IPS-18a (cell line): ENCODE data around the gene TM6SF1.
A peak's percentile ranks its signal among the peaks of the same experiment; 100 is the strongest.

Source experiments
- H3K27ac ChIP-seq: one replicate; pipeline ENCODE4 v1.5.1; 2013; ENCODE audit warnings: low read length
- H3K27me3 ChIP-seq: one replicate; pipeline ENCODE4 v1.6.1; 2013; ENCODE audit warnings: mild to moderate bottlenecking, low read length; ENCODE audit not compliant: control insufficient read depth, insufficient read depth
- H3K36me3 ChIP-seq: one replicate; pipeline ENCODE4 v1.6.1; 2013; ENCODE audit warnings: low read depth, low read length; ENCODE audit not compliant: control insufficient read depth
- H3K4me1 ChIP-seq: one replicate; pipeline ENCODE4 v1.6.1; 2013; ENCODE audit warnings: low read depth, low read length; ENCODE audit not compliant: control insufficient read depth
- H3K4me3 ChIP-seq: one replicate; pipeline ENCODE4 v1.5.1; 2013; ENCODE audit warnings: low read length
- H3K9ac ChIP-seq: one replicate; pipeline ENCODE4 v1.6.1; 2013; ENCODE audit warnings: mild to moderate bottlenecking, low read length, moderate library complexity
- H3K9me3 ChIP-seq: one replicate; pipeline ENCODE4 v1.6.1; 2013; ENCODE audit warnings: low read depth, low read length; ENCODE audit not compliant: control insufficient read depth

TM6SF1 gene

DNA sequence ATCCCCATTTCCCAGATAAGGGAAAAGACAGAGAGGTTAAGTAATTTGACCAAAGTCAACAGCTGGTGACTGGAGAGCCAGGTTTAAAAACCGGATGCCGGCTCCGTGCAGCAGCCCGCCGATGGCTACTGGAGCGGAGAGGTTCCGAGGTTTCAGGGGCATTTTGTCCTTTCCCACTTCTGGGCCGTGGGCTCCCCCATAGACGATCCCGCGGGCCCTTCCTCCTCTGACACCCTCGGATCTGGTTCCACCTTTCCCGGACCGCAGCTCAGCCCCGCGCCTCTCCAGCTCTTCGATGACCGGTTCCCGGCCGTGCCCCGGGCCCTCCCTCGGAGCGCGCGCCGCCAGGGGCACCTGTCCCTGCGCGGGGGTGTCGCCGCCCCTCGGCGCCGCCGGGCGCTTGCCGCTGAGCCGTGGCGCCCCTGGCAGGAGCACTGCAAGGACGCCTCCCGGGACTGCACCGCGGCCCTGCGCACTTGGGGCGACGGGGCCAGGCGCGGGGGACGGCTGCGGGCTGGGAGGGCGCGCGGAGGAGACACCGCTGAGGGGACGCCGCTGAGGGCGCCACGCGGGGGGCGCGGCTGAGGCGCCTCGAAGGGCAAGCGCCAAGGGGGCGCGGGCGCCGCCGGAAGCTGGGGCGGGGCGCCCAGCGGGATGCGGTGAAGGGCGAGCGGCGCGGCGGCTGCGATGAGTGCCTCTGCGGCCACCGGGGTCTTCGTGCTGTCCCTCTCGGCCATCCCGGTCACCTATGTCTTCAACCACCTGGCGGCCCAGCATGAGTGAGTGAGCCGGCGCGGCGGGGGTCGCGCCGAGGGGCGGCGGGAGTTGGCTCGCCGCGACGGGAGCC, at the start of gene TM6SF1:
Gene TM6SF1, plus strand, starts transcription at position 652 of the 847 bp plus-strand sequence. Its CDS starts 36 bp downstream, at position 688.
- Histone ChIP-seq H3K36me3 (no peaks in the 10 kb centered on the region), H3K27me3 (peaks cover 43% of the 10 kb centered on the region), H3K9ac (no peak within 1 kb of the TSS), H3K4me1 (no peaks in the 10 kb centered on the region), H3K4me3 (peak within 1 kb of the TSS; percentile 46), H3K27ac (no peak within 1 kb of the TSS), H3K9me3 (no peaks in the 10 kb centered on the region)

DNA sequence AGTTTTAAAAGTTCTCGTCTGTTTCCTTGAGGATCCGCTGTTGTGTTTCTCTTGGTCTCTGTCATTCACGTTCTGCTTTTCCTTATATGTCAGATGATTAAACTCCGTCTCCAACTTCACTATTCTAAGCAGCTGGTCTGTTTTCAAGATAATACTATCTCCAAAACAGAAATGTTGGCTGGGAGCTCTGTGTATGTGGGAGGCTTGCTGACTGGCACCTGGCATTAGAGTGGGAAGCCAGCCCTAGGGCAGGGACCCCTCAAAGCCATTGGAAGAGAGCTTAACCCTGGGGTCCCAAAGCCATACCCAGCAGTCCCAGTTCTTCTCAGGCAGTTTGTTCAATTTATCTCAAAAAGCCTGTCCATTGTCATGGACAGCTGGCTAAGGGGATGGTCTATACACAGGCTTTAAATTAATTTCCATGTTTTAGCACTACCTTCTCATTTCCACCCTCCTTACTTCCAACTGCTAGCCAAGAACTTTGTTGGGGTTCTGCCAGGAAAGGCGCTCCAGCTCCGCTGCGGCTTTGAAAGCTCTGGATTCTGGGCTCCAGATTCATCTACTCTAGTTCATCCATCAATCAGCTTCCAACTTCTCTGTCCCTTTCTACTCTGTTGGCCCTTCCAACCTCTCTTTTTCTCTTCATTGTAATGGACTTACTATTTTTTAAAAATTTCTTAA, 49.6 kb upstream of the TM6SF1 start:
- H3K4me3 ChIP-seq = no peak overlapping the region
- no peaks in the 10 kb centered on the region for H3K27me3 ChIP-seq
- no peak overlapping the region for H3K9ac ChIP-seq
- H3K4me1 ChIP-seq = peaks cover 17% of the 10 kb centered on the region
- H3K36me3 ChIP-seq = peaks cover 31% of the 10 kb centered on the region
- H3K27ac ChIP-seq = no peak overlapping the region
- no peaks in the 10 kb centered on the region for H3K9me3 ChIP-seq

DNA sequence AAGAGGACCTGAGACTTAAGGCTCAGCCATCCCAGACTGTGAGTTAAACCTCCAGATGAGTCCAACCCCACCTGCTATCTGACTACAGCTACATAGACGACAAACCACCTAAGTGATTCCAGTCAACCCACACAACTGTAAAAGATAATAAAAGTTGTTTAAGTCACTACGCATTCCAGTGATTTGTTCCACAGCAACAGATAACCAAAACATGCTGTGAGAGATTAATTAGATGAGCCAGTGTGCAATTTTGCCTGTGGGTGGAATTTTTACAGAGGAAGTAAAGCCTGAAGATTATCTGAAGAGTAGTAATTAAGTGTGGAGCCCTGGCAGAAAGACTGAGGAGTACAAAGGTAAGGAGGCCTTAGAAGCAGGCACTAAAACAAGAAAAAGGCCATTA, 45.8 kb upstream of the TM6SF1 start:
- Histone ChIP-seq H3K36me3 (peaks cover 9% of the 10 kb centered on the region), H3K9me3 (no peaks in the 10 kb centered on the region), H3K4me3 (no peak overlapping the region), H3K27me3 (no peaks in the 10 kb centered on the region), H3K4me1 (peaks cover 39% of the 10 kb centered on the region), H3K27ac (no peak overlapping the region), H3K9ac (no peak overlapping the region)

DNA sequence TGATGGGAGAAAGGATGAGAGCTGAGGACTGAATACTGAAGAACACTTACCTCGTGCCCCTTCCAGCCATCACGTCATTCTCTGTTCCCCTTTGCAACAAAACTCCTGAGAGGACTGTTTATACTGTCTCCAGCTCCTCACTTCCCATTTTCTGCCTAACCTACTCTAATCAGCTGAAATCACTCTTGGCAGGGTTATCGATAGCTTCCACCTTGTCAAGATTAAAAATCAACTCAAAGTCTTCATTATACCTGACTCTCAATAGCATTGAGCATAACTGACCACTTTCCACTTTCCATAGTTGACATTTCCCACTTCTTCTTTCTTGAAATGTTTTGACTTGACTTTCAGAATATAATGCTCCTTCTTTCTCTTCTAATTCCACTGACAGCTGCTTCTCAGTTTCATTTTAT, 44.7 kb upstream of the TM6SF1 start:
- H3K9me3 ChIP-seq = no peaks in the 10 kb centered on the region
- peaks cover 9% of the 10 kb centered on the region for H3K36me3 ChIP-seq
- no peaks in the 10 kb centered on the region for H3K27me3 ChIP-seq
- H3K27ac ChIP-seq = no peak overlapping the region
- H3K4me3 ChIP-seq = no peak overlapping the region
- H3K9ac ChIP-seq = no peak overlapping the region
- H3K4me1 ChIP-seq = peaks cover 32% of the 10 kb centered on the region

DNA sequence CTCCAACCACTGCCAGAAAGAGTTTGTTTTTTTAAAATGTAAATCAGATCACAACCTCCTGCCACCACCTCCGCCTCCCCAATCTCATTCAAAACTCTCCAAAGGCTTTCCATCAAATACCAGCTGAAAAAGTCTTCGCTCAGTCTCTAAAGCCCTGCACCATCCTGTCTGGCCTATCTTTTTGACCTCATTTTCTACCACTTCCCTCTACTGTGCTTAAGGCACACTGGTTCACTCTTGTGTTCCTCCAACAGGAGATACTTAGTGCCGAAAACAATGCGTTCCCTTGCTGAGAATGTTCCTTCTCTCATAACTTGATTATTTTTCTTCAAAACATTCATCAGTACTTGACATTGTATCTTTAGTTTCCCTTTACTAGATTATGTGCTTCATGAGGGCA, 43.9 kb upstream of the TM6SF1 start:
- Histone ChIP-seq H3K4me1 (peaks cover 26% of the 10 kb centered on the region), H3K27me3 (no peaks in the 10 kb centered on the region), H3K27ac (no peak overlapping the region), H3K36me3 (peaks cover 9% of the 10 kb centered on the region), H3K4me3 (peak overlapping the region; percentile 91), H3K9me3 (no peaks in the 10 kb centered on the region), H3K9ac (no peak overlapping the region)

DNA sequence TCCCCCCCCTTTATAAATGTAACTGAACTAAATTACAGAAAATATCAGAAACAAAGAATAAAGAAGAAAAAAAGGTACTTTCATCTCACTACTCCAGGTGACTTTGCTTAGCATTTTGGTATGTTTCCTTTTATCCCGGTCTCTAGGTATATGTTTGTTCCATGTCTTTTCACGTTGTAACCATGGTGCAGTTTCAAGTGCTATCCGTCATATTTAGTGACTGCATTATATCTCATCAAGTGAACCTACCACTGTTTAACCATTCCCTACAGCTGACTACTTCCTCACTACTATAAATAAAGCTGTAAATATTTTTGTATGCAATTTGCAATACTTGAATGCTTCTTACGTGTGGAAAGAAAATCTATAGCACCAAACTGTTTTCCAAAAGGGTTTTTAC, 42.6 kb upstream of the TM6SF1 start:
- H3K27ac ChIP-seq = no peak overlapping the region
- H3K4me3 ChIP-seq = peak overlapping the region; percentile 91
- H3K36me3 ChIP-seq = peaks cover 9% of the 10 kb centered on the region
- no peaks in the 10 kb centered on the region for H3K27me3 ChIP-seq
- H3K9ac ChIP-seq = peak overlapping the region; percentile 90
- H3K4me1 ChIP-seq = peaks cover 26% of the 10 kb centered on the region
- H3K9me3 ChIP-seq = peaks cover 6% of the 10 kb centered on the region

DNA sequence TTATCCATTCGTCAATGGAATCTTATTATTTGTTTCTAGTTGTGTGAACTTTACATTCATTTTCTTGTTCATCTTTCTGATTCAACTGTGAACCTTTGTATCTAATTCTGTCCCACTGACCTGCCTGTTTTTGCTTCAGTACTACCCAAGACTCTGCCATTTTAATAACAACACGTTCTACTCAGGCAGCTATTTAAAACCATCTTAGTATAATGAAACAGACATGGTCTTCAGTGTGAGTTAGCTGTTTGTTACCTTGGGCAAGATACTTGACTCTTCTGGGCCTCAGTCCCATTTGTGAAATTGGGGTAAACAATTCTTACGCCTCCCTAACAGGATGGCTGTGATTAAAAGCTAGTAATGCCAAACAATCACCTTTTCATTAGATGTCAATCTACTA, 42.0 kb upstream of the TM6SF1 start:
- Histone ChIP-seq H3K9me3 (peaks cover 6% of the 10 kb centered on the region), H3K4me1 (peaks cover 26% of the 10 kb centered on the region), H3K9ac (peak overlapping the region; percentile 90), H3K4me3 (peak overlapping the region; percentile 91), H3K27ac (no peak overlapping the region), H3K27me3 (no peaks in the 10 kb centered on the region), H3K36me3 (peaks cover 9% of the 10 kb centered on the region)

DNA sequence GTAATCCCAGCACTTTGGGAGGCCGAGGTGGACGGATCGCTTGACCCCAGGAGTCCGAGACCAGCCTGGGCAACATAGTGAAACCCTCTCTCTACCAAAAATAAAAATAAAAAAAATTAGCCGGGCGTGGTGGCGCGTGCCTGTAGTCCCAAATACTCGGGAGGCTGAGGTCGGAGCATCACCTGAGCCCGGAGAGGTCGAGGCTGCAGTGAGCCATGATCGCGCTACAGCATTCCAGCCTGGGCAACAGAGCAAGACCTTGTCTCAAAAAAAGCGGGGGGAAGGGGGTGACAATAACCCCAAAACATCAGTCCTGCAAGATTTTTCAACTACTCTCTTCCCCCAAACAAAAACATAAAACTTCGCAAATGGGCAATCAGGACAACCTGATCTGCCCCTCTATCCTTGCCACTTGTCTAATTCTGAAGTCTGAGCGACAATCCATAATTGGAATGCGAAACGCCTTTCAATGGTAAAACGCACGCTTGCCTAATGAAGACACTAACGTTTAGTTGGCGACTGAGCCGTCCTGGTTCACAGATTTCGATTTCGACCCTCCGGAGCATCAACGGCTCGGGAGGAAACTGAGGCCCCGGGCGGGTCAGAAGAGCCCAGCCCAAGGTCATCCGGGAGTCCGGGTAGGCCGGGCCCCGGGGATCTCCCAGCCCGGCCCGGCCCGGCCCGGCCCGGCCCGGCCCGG, 41.3 kb upstream of the TM6SF1 start:
- Histone ChIP-seq H3K27ac (peak overlapping the region; percentile 13), H3K4me1 (peaks cover 26% of the 10 kb centered on the region), H3K36me3 (peaks cover 7% of the 10 kb centered on the region), H3K9ac (peak overlapping the region; percentile 90), H3K4me3 (peak overlapping the region; percentile 91), H3K27me3 (no peaks in the 10 kb centered on the region), H3K9me3 (peaks cover 6% of the 10 kb centered on the region)

DNA sequence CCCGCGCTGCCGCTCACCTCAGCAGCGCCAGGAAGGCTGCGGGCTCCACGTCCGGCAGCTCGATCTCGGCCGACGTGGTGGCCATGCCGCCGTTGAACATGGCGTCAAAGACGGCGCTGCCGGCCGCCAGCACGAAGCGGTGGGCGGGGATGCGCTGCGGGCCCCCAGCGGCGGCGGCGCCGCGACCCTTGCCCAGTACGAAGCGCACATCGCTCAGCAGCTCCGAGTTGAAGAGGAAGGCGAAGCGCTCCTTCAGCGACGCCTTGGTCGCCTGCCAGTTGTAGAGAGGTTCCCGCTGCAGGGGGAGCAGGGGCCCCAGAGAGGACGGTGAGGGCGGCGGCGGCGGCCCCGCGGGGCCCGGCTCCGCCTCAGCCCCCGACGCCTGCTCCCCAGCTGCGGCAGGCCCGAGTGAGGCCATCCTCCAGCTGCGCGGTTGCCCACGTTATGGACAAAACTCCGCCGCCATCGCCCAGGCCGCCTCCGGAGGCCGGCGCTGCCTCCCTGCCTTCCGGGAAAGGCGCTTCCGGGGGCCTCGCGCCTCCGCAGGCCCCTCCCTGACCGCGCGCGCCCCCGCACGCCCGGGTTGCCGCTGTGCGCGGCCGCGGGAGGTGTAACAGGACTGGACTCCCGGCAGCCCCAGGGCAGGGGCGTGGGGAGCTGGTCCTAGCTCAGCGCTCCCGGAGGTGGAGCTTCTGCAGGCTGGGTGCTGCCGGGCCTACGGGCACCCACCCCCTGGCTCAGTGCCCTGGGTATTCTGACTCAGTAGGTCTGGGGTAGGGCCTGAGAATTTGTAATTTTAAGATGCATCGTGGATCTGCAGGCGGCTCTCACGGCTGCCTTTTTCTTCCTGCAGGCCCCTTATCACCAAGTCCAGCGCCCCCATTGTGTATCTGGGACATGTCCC, 40.5 kb upstream of the TM6SF1 start, which contains the start of gene BTBD1:
Gene BTBD1, minus strand, starts transcription at position 519 of the 904 bp plus-strand sequence. Its CDS starts 101 bp downstream, at position 418.
- peak within 1 kb of the TSS; percentile 91 for H3K4me3 ChIP-seq
- H3K27ac ChIP-seq = peak within 1 kb of the TSS; percentile 58
- H3K9ac ChIP-seq = peak within 1 kb of the TSS; percentile 90
- peaks cover 26% of the 10 kb centered on the region for H3K4me1 ChIP-seq
- H3K9me3 ChIP-seq = peaks cover 6% of the 10 kb centered on the region
- H3K27me3 ChIP-seq = no peaks in the 10 kb centered on the region
- peaks cover under 1% of the 10 kb centered on the region for H3K36me3 ChIP-seq

DNA sequence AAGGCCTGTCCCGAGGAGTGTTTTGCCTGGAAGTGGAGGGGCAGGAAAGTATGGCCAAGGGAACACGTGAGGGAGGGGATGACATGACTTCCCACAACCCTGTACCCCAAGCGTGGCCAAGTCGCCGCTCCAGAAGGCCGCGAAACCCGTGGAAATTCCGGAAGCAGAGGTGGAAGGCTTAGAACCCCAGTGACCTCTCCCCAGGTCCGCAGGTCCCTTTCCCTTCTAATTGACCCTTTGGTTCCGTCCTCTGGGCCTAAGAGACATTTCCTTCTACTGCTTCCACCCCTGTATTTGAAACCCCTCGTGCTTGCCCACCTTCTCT, 39.8 kb upstream of the TM6SF1 start:
- H3K27me3 ChIP-seq = no peaks in the 10 kb centered on the region
- no peak overlapping the region for H3K27ac ChIP-seq
- peak overlapping the region; percentile 90 for H3K9ac ChIP-seq
- no peaks in the 10 kb centered on the region for H3K36me3 ChIP-seq
- peak overlapping the region; percentile 91 for H3K4me3 ChIP-seq
- H3K4me1 ChIP-seq = peaks cover 26% of the 10 kb centered on the region
- H3K9me3 ChIP-seq = peaks cover 6% of the 10 kb centered on the region

DNA sequence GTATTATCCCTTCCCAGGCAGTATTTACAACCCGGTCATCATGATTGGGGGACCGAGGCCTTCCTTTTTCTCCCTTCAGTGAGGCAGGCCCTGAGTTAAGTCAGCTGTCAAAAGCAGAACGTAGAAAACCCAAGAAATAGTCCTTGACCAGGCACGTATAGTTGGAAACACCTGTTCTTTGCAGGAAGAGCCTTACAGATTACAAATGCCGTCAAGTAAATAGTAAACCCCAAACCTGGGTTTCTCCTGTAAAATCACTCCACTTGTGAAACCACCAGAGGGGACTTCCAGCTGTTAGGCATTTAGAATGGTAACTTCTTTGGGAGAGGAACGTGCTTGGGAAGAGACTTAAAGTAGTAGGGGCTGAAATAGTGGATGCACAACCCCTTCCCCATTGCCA, 39.4 kb upstream of the TM6SF1 start:
- Histone ChIP-seq H3K27me3 (no peaks in the 10 kb centered on the region), H3K9me3 (peaks cover 6% of the 10 kb centered on the region), H3K4me3 (no peak overlapping the region), H3K9ac (no peak overlapping the region), H3K27ac (no peak overlapping the region), H3K36me3 (no peaks in the 10 kb centered on the region), H3K4me1 (peaks cover 26% of the 10 kb centered on the region)
